CD14-positive monocyte (primary cell): ENCODE data around the gene TNS4. TPM values are rescaled to one million over a fixed set of nuclear protein-coding genes. Genes with fewer than 3 reads are reported as not detected.

Source experiments
- DNase-seq, 3 donors: peaks; one replicate each; pipeline ENCODE4 v3.0.0-alpha.2; 2011 to 2022
- H2AFZ ChIP-seq: 2 replicates; pipeline ENCODE4 v1.6.0; 2012; ENCODE audit warnings: mild to moderate bottlenecking, low read depth, low read length, inconsistent platforms; ENCODE audit not compliant: insufficient read depth, poor library complexity, severe bottlenecking
- H3K27ac ChIP-seq, 2 donors: 1 replicate in 1 of 2; 2 replicates in 1 of 2; pipeline ENCODE4 v1.5.1; 2012 to 2013; ENCODE audit warnings: low read length in 2 of 2, control low read depth in 1 of 2, inconsistent platforms in 1 of 2, low read depth in 1 of 2, mild to moderate bottlenecking in 1 of 2
- H3K27me3 ChIP-seq, 2 donors: one replicate each; pipeline versions ENCODE4 v1.6.0 to v1.6.1; 2011 to 2013; ENCODE audit warnings: low read length in 2 of 2; ENCODE audit not compliant: control insufficient read depth in 2 of 2, insufficient read depth in 2 of 2
- H3K36me3 ChIP-seq, 2 donors: replicated peaks in 1 of 2; 1 replicate in 1 of 2; 2 replicates in 1 of 2; pipeline versions ENCODE4 v1.5.1 to v1.6.1; 2012 to 2013; ENCODE audit warnings: low read length in 2 of 2, control low read depth in 1 of 2, inconsistent platforms in 1 of 2, mild to moderate bottlenecking in 1 of 2; ENCODE audit not compliant: insufficient read depth in 2 of 2, control insufficient read depth in 1 of 2
- H3K4me1 ChIP-seq, 2 donors: 1 replicate in 1 of 2; 2 replicates in 1 of 2; pipeline versions ENCODE4 v1.5.1 to v1.6.1; 2012 to 2013; ENCODE audit warnings: low read length in 2 of 2, control low read depth in 1 of 2, inconsistent platforms in 1 of 2, mild to moderate bottlenecking in 1 of 2, moderate library complexity in 1 of 2; ENCODE audit not compliant: insufficient read depth in 2 of 2, control insufficient read depth in 1 of 2
- H3K4me2 ChIP-seq: replicated peaks from 2 replicates; pipeline ENCODE3; 2012; ENCODE audit warnings: low read length, moderate library complexity, mild to moderate bottlenecking; ENCODE audit not compliant: poor library complexity, severe bottlenecking; ENCODE audit errors: extremely low read depth
- H3K4me3 ChIP-seq, 3 experiments: fragments of 200-600 bp in 1 of 3; sonication (generic) in 1 of 3; replicated peaks in 1 of 3; 1 replicate in 2 of 3; 2 replicates in 1 of 3; pipeline ENCODE4 v1.5.1; 2011 to 2013; ENCODE audit warnings: low read length in 3 of 3, mild to moderate bottlenecking in 3 of 3, control low read depth in 2 of 3, low read depth in 2 of 3, inconsistent platforms in 1 of 3, moderate library complexity in 1 of 3
- H3K79me2 ChIP-seq: 2 replicates; pipeline ENCODE4 v1.6.0; 2012; ENCODE audit warnings: mild to moderate bottlenecking, control low read depth, inconsistent platforms, low read length, moderate library complexity; ENCODE audit not compliant: insufficient read depth
- H3K9ac ChIP-seq: 2 replicates; pipeline ENCODE4 v1.6.0; 2017; ENCODE audit warnings: low read length, mild to moderate bottlenecking; ENCODE audit not compliant: insufficient read depth, poor library complexity, severe bottlenecking
- H3K9me3 ChIP-seq, 2 donors: replicated peaks in 1 of 2; 1 replicate in 1 of 2; 2 replicates in 1 of 2; pipeline versions ENCODE4 v1.5.1 to v1.6.1; 2012 to 2013; ENCODE audit warnings: low read length in 2 of 2, control low read depth in 1 of 2; ENCODE audit not compliant: control insufficient read depth in 1 of 2, insufficient read depth in 1 of 2
- H4K20me1 ChIP-seq: 2 replicates; pipeline ENCODE4 v1.6.0; 2012; ENCODE audit warnings: mild to moderate bottlenecking, low read length, control low read depth, moderate library complexity; ENCODE audit not compliant: insufficient read depth
- H3K27ac Mint-ChIP-seq, 7 donors: one replicate each; pipeline ENCODE4 v1.8.0; 2020; ENCODE audit warnings: mild to moderate bottlenecking in 7 of 7, mixed read lengths in 7 of 7, moderate library complexity in 6 of 7, inconsistent platforms in 2 of 7
- H3K27me3 Mint-ChIP-seq, 3 donors: one replicate each; pipeline ENCODE4 v1.8.0; 2021 to 2022; ENCODE audit warnings: low read depth in 3 of 3, mild to moderate bottlenecking in 3 of 3, mixed read lengths in 3 of 3, moderate library complexity in 3 of 3, inconsistent platforms in 1 of 3
- H3K36me3 Mint-ChIP-seq, 2 donors: one replicate each; pipeline ENCODE4 v1.8.0; 2020; ENCODE audit warnings: mixed read lengths in 2 of 2, inconsistent platforms in 1 of 2, mild to moderate bottlenecking in 1 of 2
- H3K4me1 Mint-ChIP-seq: one replicate; pipeline ENCODE4 v1.8.0; 2020; ENCODE audit warnings: mild to moderate bottlenecking, mixed read lengths
- H3K4me3 Mint-ChIP-seq, 2 donors: one replicate each; pipeline ENCODE4 v1.8.0; 2020; ENCODE audit warnings: mild to moderate bottlenecking in 2 of 2, mixed read lengths in 2 of 2, moderate library complexity in 1 of 2
- H3K9me3 Mint-ChIP-seq, 7 donors: one replicate each; pipeline ENCODE4 v1.8.0; 2020 to 2022; ENCODE audit warnings: mixed read lengths in 7 of 7, mild to moderate bottlenecking in 6 of 7, moderate library complexity in 6 of 7, inconsistent platforms in 2 of 7
- WGBS: methylation state at CpG from one replicate; pipeline ENCODE4 v1.1.5; 2013; ENCODE audit warnings: missing lambda C conversion rate; ENCODE audit not compliant: insufficient coverage; 5-methylcytosine and 5-hydroxymethylcytosine counted together
- intact Hi-C, 2 donors: fragments of 100-400 bp; cut with micrococcal nuclease; formaldehyde crosslinking; loops; one replicate each; pipeline versions ENCODE4 v1.15.0 to v1.15.1; 2023
- polyA plus RNA-seq, 3 donors: library from polyadenylated mRNA; depleted of rRNA in 1 of 3; unstranded in 2 of 3; stranded (reverse) in 1 of 3; fragments of 300-500 nt in 2 of 3; fragments of >200 nt in 1 of 3; fragmentation: Illumina TruSeq in 2 of 3; gene quantifications; 1 replicate in 2 of 3; 2 replicates in 1 of 3; pipeline ENCODE4 v1.2.3, GENCODE V29; 2012 to 2021
- TF ChIP-seq, protein P1 (sequence below): fragments of 200-600 bp; IDR thresholded peaks from one replicate; pipeline ENCODE4 v1.8.0; 2022; ENCODE audit warnings: antibody characterized with exemption, mild to moderate bottlenecking

TNS4 gene
- polyA plus RNA-seq, 3 donors, result not detected

DNA sequence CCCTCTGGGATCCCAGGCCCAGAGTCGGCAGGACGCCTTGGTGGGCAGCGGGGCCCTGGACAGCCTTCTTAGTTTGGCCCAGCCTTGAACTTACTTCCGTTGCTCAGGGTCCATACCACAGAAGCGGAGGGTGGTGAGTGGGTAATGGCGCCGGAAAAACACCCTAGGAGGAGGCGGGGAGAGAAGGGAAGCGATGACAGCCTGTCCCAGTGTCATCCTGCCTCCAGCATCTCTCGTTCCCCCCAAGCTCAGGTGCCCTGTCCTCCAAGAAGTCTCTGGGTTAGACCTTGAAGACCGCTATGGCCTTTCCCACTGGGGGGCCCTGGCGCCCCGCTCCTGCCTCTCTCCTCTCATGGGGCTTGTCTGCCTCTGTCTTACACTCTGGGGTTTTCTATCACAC is 22.9 kb downstream of the TNS4 start:
- Histone ChIP-seq H3K4me2 (no peak overlapping the region), H3K9ac (no peak overlapping the region), H3K4me1 (peaks cover 15 to 20% of the 10 kb centered on the region in 2 donors), H3K9me3 (no peaks in the 10 kb centered on the region), H4K20me1 (no peaks in the 10 kb centered on the region), H3K79me2 (no peaks in the 10 kb centered on the region), H3K27ac (no peak overlapping the region), H3K27me3 (no peaks in the 10 kb centered on the region), H2AFZ (no peak overlapping the region), H3K36me3 (no peaks in the 10 kb centered on the region), H3K4me3 (no peak overlapping the region)
- TF ChIP-seq, protein P1, sequence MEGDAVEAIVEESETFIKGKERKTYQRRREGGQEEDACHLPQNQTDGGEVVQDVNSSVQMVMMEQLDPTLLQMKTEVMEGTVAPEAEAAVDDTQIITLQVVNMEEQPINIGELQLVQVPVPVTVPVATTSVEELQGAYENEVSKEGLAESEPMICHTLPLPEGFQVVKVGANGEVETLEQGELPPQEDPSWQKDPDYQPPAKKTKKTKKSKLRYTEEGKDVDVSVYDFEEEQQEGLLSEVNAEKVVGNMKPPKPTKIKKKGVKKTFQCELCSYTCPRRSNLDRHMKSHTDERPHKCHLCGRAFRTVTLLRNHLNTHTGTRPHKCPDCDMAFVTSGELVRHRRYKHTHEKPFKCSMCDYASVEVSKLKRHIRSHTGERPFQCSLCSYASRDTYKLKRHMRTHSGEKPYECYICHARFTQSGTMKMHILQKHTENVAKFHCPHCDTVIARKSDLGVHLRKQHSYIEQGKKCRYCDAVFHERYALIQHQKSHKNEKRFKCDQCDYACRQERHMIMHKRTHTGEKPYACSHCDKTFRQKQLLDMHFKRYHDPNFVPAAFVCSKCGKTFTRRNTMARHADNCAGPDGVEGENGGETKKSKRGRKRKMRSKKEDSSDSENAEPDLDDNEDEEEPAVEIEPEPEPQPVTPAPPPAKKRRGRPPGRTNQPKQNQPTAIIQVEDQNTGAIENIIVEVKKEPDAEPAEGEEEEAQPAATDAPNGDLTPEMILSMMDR, result no peak
- Mint-ChIP-seq H3K27me3 (peaks cover 3 to 22% (median 18%) of the 10 kb centered on the region in 3 donors), H3K9me3 (peaks cover 0 to 2% (median 0%) of the 10 kb centered on the region in 7 donors), H3K4me3 (no peak overlapping the region), H3K36me3 (no peaks in the 10 kb centered on the region), H3K27ac (peak overlapping the region in 1 of 7 donors; percentile 44), H3K4me1 (peaks cover 19% of the 10 kb centered on the region)
- 97% methylated on average over 9 of the region's 13 CpGs for whole genome bisulfite sequencing
- DNase-seq, result no peak
- intact Hi-C loops, result no loop called here

DNA sequence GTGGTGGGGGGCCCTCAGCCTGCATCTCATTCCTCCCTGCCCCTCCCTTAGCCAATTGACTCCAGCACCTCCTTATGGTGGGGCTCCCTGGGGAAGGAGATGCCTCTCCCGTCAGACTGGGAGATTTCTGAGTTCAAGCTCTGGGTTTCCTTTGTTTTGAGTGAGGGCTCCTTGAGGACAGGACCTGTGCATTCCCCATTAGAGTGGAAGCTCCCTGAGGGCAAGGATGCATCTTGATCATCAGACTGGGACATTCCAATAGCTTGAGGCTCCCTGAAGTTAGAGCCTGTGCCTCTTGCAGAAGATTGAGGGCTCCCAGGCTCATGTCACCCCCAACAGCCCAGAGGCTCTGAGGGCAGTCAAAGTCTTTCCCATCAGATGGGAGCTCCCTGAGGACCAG is 23.6 kb downstream of the TNS4 start:
- Histone ChIP-seq H3K27me3 (no peaks in the 10 kb centered on the region), H3K27ac (no peak overlapping the region), H2AFZ (no peak overlapping the region), H3K36me3 (no peaks in the 10 kb centered on the region), H3K4me1 (peaks cover 15 to 20% of the 10 kb centered on the region in 2 donors), H3K79me2 (no peaks in the 10 kb centered on the region), H3K4me3 (no peak overlapping the region), H4K20me1 (no peaks in the 10 kb centered on the region), H3K9ac (no peak overlapping the region), H3K4me2 (no peak overlapping the region), H3K9me3 (no peaks in the 10 kb centered on the region)
- Mint-ChIP-seq H3K36me3 (no peaks in the 10 kb centered on the region), H3K9me3 (peaks cover 0 to 2% (median 0%) of the 10 kb centered on the region in 7 donors), H3K4me3 (no peak overlapping the region), H3K4me1 (peaks cover 19% of the 10 kb centered on the region), H3K27ac (no peak overlapping the region), H3K27me3 (peaks cover 7 to 19% (median 18%) of the 10 kb centered on the region in 3 donors)
- intact Hi-C loops, result no loop called here
- TF ChIP-seq, protein P1, result no peak
- no peak for DNase-seq
- no CpG with 5 or more reads among the region's 1 CpG for WGBS
